ENCODE measurements around the gene ST3GAL2. TPM values are rescaled to one million over a fixed set of nuclear protein-coding genes. Genes with fewer than 3 reads are reported as not detected.
A peak's percentile ranks its signal among the peaks of the same experiment; 100 is the strongest.

Gene ST3GAL2
- total and polyA plus RNA-seq, 9 of the 15 experiments (the other 6 are each of a cell fraction or from before 2014, with no cell fraction given): 1.5 to 108 (median 34.3) TPM

GRCh38 chr16:70473446-70474319, 34.8 kb upstream of the ST3GAL2 start:
- intact Hi-C loops (cut with micrococcal nuclease): no loop called here
- no peak overlapping the region for H3K4me3 ChIP-seq
- no peaks in the 10 kb centered on the region for H3K9me3 ChIP-seq (replicated peaks; ENCODE audit: control insufficient read depth, insufficient read depth, low read depth, low read length)
- FAIRE-seq (no peak), DNase-seq (ENCODE audit: extremely low read depth in 1 of 4, low spot score in 3 of 4) (no peak), ATAC-seq (no peak)
- in situ Hi-C loops (cut with MboI): no loop called here
- ChIA-PET CTCF (ENCODE audit: low intra/inter-chr PET ratio) (no interaction called here), POLR2A (interaction anchor here (0.5 kb wide), 1 partner anchor 9 kb away, joined by 3 read pairs; no protein-coding TSS in a partner anchor)
- peaks cover 25% of the 10 kb centered on the region; the same call in 1 of the 3 replicates for H3K36me3 ChIP-seq (ENCODE audit: control insufficient read depth, insufficient read depth, low read length)
- no peaks in the 10 kb centered on the region for H3K9me1 ChIP-seq (ENCODE audit: control insufficient read depth, insufficient read depth, low read length)
- 88% methylated on average over 19 of the region's 21 CpGs for WGBS (ENCODE audit: insufficient coverage, low coverage, missing lambda C conversion rate)
- H3K27ac ChIP-seq (ENCODE audit: extremely low read depth, low read depth, low read length): no peak overlapping the region
- peaks cover 3% of the 10 kb centered on the region; the same call in 1 of the 2 replicates for H4K20me1 ChIP-seq (replicated peaks; ENCODE audit: control insufficient read depth, insufficient read depth, low read length)
- no TSS peak for BruUV-seq (replicated peaks)
- H3K9ac ChIP-seq (ENCODE audit: insufficient read depth in 1 of 2, low read depth in 2 of 2, low read length in 2 of 2): peak overlapping the region in 1 of 2 experiments; percentile 68; a peak in 2 of 4 replicates
- no peak overlapping the region for H3K4me2 ChIP-seq (ENCODE audit: insufficient read depth, low read length)
- H3K27me3 ChIP-seq (ENCODE audit: control insufficient read depth in 2 of 2, insufficient read depth in 2 of 2, low read length in 2 of 2): no peaks in the 10 kb centered on the region
- no peak overlapping the region for H2AFZ ChIP-seq (ENCODE audit: low read depth, low read length)
- TF ChIP-seq SIN3B (IDR thresholded peaks at IDR 0.05; ENCODE audit: low read depth): no peak
- TF ChIP-seq SMAD2 (IDR thresholded peaks at IDR 0.05; ENCODE audit: low read depth, low read length): no peak
- TF ChIP-seq RBFOX2 (IDR thresholded peaks at IDR 0.05; ENCODE audit: low read depth, low read length): 0 out of 2 replicates have a peak, but pooled peaks have one; percentile 3
- no peak for TF ChIP-seq ZNF764 (CRISPR knock-in tag; IDR thresholded peaks at IDR 0.05; ENCODE audit: low read depth)
- peak in 1 of 2 experiments; percentile 9; a peak in 1 of 4 replicates for TF ChIP-seq RAD21 (CRISPR knock-in tag; conservative IDR thresholded peaks at IDR 0.05 in 1 of 2, IDR thresholded peaks at IDR 0.05 in 1 of 2)
- no peaks in the 10 kb centered on the region for H3K79me2 ChIP-seq (ENCODE audit: control insufficient read depth, insufficient read depth, low read length)
- H3K4me1 ChIP-seq (replicated peaks in 1 of 2; ENCODE audit: control insufficient read depth in 2 of 2, insufficient read depth in 2 of 2, low read length in 2 of 2): peaks cover 0 to 47% of the 10 kb centered on the region in 2 experiments; a peak in 3 of 5 replicates

Data from K562 (cell line).